ENCODE data around the gene SPATS2.

DNA sequence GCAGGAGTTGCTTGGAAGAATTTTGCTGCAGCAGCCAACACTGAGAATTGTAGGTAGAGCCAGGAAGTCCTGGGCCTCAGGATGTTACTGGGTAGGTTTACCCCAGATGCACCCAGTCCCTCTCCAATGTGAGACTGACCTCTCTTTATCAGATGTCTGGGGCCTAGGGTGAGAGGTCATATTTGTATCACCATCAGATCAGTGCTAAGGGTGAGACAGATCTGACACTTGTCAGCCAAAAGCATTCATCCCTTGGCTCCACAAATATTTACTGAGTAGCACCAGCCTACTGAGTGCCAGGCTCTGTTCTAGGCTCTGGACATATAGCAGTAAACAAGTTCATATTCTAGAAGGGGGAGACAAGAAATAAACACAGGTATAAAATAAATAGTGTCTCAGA is 39.9 kb upstream of the SPATS2 start:
- TF ChIP-seq, protein P1, sequence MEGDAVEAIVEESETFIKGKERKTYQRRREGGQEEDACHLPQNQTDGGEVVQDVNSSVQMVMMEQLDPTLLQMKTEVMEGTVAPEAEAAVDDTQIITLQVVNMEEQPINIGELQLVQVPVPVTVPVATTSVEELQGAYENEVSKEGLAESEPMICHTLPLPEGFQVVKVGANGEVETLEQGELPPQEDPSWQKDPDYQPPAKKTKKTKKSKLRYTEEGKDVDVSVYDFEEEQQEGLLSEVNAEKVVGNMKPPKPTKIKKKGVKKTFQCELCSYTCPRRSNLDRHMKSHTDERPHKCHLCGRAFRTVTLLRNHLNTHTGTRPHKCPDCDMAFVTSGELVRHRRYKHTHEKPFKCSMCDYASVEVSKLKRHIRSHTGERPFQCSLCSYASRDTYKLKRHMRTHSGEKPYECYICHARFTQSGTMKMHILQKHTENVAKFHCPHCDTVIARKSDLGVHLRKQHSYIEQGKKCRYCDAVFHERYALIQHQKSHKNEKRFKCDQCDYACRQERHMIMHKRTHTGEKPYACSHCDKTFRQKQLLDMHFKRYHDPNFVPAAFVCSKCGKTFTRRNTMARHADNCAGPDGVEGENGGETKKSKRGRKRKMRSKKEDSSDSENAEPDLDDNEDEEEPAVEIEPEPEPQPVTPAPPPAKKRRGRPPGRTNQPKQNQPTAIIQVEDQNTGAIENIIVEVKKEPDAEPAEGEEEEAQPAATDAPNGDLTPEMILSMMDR (IDR thresholded peaks at IDR 0.05; ENCODE audit: insufficient read depth, low read length, poor library complexity, severe bottlenecking) = no peak
- TF ChIP-seq EZH2phosphoT487 (conservative IDR thresholded peaks at IDR 0.05; ENCODE audit: low read length) = no peak

Measured in SU-DHL-6 (cell line).